Fibroblast of lung (primary cell): ENCODE data around the gene HOXA13. TPM values are rescaled to one million over a fixed set of nuclear protein-coding genes. Genes with fewer than 3 reads are reported as not detected.

Experiments
- DNase-seq, 2 donors: peaks; one replicate each; pipeline versions ENCODE4 v3.0.0 to v3.0.0-alpha.2; 2010; ENCODE audit warnings: low read depth in 2 of 2
- H2AFZ ChIP-seq: 2 replicates; pipeline ENCODE4 v1.5.1; 2012; ENCODE audit warnings: low read length, control low read depth, inconsistent platforms
- H3K27ac ChIP-seq: 2 replicates; pipeline ENCODE4 v1.5.1; 2011; ENCODE audit warnings: low read length, control low read depth; ENCODE audit not compliant: insufficient read depth
- H3K27me3 ChIP-seq: 2 replicates; pipeline ENCODE4 v1.5.1; 2011; ENCODE audit warnings: mild to moderate bottlenecking, low read length; ENCODE audit not compliant: control insufficient read depth, insufficient read depth
- H3K36me3 ChIP-seq: 2 replicates; pipeline ENCODE4 v1.5.1; 2011; ENCODE audit warnings: low read length; ENCODE audit not compliant: control insufficient read depth, insufficient read depth
- H3K4me1 ChIP-seq: 2 replicates; pipeline ENCODE4 v1.5.1; 2011; ENCODE audit warnings: low read length; ENCODE audit not compliant: control insufficient read depth, insufficient read depth; ENCODE audit errors: extremely low read depth
- H3K4me2 ChIP-seq: 2 replicates; pipeline ENCODE4 v1.5.1; 2011; ENCODE audit warnings: low read length, control low read depth; ENCODE audit not compliant: insufficient read depth; ENCODE audit errors: extremely low read depth
- H3K4me3 ChIP-seq, 4 experiments: fragments of 200-600 bp in 1 of 4; sonication (generic) in 1 of 4; replicated peaks in 1 of 4; 2 replicates each; pipeline ENCODE4 v1.5.1; 2011 to 2016; ENCODE audit warnings: low read length in 4 of 4, low read depth in 3 of 4, mild to moderate bottlenecking in 3 of 4, control low read depth in 2 of 4, inconsistent platforms in 1 of 4, mixed read lengths in 1 of 4; ENCODE audit not compliant: insufficient read depth in 1 of 4; ENCODE audit errors: control extremely low read depth in 1 of 4
- H3K79me2 ChIP-seq: 2 replicates; pipeline ENCODE4 v1.5.1; 2012; ENCODE audit warnings: mild to moderate bottlenecking, low read length, inconsistent platforms; ENCODE audit not compliant: control insufficient read depth, insufficient read depth
- H3K9ac ChIP-seq: 2 replicates; pipeline ENCODE4 v1.5.1; 2011; ENCODE audit warnings: mild to moderate bottlenecking, low read length, control low read depth; ENCODE audit not compliant: insufficient read depth
- H3K9me3 ChIP-seq: 2 replicates; pipeline ENCODE4 v1.5.1; 2012; ENCODE audit warnings: low read depth, low read length; ENCODE audit not compliant: control insufficient read depth, insufficient read depth
- H4K20me1 ChIP-seq: 2 replicates; pipeline ENCODE4 v1.5.1; 2011; ENCODE audit warnings: low read length; ENCODE audit not compliant: control insufficient read depth, insufficient read depth; ENCODE audit errors: extremely low read depth
- CTCF ChIP-seq, 2 donors: IDR thresholded peaks in 1 of 2; conservative IDR thresholded peaks in 1 of 2; 1 replicate in 1 of 2; 2 replicates in 1 of 2; pipeline ENCODE4 v1.5.1; 2011 to 2012; ENCODE audit warnings: low read length in 2 of 2, control low read depth in 1 of 2, inconsistent platforms in 1 of 2, low read depth in 1 of 2, mild to moderate bottlenecking in 1 of 2
- EZH2 ChIP-seq: IDR thresholded peaks from 2 replicates; pipeline ENCODE4 v1.5.1; 2012; ENCODE audit warnings: low read length, control low read depth, mild to moderate bottlenecking; ENCODE audit errors: missing control alignments
- polyA plus RNA-seq, 2 donors: library from polyadenylated mRNA; depleted of rRNA in 1 of 2; stranded (reverse) in 1 of 2; unstranded in 1 of 2; fragments of >200 nt; gene quantifications; 2 replicates each; pipeline ENCODE4 v1.2.1, GENCODE V29; 2011 to 2012; ENCODE audit warnings: missing spikeins in 1 of 2
- total RNA-seq: library from RNA; depleted of rRNA; stranded (reverse); fragments of >200 nt; gene quantifications from 2 replicates; pipeline ENCODE4 v1.2.1, GENCODE V29; 2014

Gene HOXA13
- total and polyA plus RNA-seq, 2 donors (not counting 1 experiment from before 2014, with no cell fraction given), result not detected

DNA sequence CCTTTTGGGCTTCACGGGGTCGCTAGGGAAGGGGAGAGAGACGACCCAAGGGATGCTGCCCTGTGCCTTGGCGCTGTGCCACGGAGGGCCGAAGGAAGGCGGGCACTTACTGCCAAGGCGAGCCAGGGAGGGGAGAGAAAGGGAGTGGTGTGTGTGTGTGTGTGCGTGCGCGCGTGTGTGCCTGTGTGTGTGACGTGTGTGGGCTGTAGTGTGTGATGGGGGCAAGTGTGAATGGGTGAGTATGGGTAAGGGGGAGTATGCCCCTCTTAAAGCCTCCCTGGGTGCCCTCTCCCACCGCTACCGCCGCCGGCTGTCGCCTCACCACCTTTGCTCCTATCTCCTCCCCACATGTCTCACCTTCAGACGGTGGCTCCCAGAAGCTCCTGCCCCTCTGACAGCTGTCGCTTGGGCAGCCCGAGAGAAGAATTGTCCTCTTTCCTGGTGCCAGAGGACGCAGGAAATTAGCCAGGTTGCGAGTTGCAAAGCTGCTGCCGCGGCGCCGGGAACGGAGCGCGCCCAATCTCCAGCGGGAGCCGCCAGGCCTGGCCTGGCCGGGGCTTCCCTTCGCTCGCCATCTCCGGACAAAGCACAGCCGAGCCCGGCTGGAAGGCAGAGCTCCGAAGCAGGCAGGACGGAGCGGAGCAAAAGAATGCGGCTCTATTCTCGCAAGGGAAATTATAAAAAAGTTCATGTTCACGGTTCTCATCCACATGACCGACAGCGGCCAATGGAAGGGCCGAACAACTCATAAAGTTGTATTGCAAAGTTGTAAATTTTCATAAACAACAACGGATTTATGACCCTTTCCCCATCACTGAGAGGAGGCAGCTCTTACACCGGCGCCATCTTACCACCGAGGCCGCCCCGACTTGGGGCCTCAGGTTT, 47.7 kb downstream of the HOXA13 start, which contains the start of gene HOXA3:
TSS of gene HOXA3 (minus strand) at position 653 of the 885 bp plus-strand sequence. CDS start 41,943 bp downstream, outside the sequence.
- H3K79me2 ChIP-seq, result peaks cover 43% of the 10 kb centered on the region
- peak in 1 of 2 donors; percentile 74 for DNase-seq
- no peaks in the 10 kb centered on the region for H3K9me3 ChIP-seq
- no peaks in the 10 kb centered on the region for H4K20me1 ChIP-seq
- H2AFZ ChIP-seq, result peak within 1 kb of the TSS; percentile 43
- H3K36me3 ChIP-seq, result no peaks in the 10 kb centered on the region
- peak within 1 kb of the TSS; percentile 42 to 61 (median 49) for H3K4me3 ChIP-seq
- H3K27ac ChIP-seq, result peak within 1 kb of the TSS; percentile 81
- H3K4me1 ChIP-seq, result peaks cover 17% of the 10 kb centered on the region
- no peaks in the 10 kb centered on the region for H3K27me3 ChIP-seq
- peak within 1 kb of the TSS; percentile 64 for H3K9ac ChIP-seq
- H3K4me2 ChIP-seq, result peak within 1 kb of the TSS; percentile 90
- TF ChIP-seq EZH2, result no peak
- no peak for TF ChIP-seq CTCF (conservative IDR thresholded peaks at IDR 0.05 in 1 of 2, IDR thresholded peaks at IDR 0.05 in 1 of 2; ENCODE audit: low read depth in 1 of 2, low read length in 2 of 2)

DNA sequence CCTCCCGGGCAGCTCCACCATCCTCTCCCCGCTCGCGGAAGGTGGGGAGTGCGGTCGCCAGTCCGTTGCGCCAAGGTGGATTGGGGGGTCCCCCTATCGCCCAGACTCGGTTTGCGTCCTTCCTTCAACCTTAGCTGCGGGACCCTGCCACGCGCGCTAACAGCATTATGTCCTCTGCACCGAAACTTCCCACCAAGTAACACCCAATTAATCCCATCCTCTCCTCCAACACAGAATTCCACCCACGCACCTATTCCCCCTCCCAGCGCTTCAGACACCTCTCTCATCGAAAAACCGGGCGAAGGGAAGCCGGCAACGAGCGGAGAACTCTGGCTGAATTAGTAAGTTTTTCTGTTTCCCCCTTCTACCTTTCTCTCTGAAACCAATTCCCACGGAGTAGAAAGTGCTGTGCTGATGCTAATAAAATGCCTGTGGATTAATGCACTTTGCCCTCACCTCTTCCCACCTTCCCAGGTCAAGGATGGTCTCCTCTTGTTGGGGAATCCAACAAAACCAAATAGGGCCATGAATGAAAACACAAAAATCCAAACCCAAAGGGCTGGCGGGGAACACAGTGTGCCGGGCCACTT, 48.5 kb downstream of the HOXA13 start:
- no peak for DNase-seq
- H3K4me3 ChIP-seq, result peak overlapping the region; percentile 42 to 61 (median 49)
- H3K4me2 ChIP-seq, result peak overlapping the region; percentile 90
- no peaks in the 10 kb centered on the region for H3K36me3 ChIP-seq
- peak overlapping the region; percentile 81 for H3K27ac ChIP-seq
- H3K4me1 ChIP-seq, result peaks cover 21% of the 10 kb centered on the region
- H2AFZ ChIP-seq, result peak overlapping the region; percentile 18
- H3K9ac ChIP-seq, result peak overlapping the region; percentile 64
- H4K20me1 ChIP-seq, result no peaks in the 10 kb centered on the region
- no peaks in the 10 kb centered on the region for H3K9me3 ChIP-seq
- H3K79me2 ChIP-seq, result peaks cover 50% of the 10 kb centered on the region
- no peaks in the 10 kb centered on the region for H3K27me3 ChIP-seq
- TF ChIP-seq CTCF (conservative IDR thresholded peaks at IDR 0.05 in 1 of 2, IDR thresholded peaks at IDR 0.05 in 1 of 2; ENCODE audit: low read depth in 1 of 2, low read length in 2 of 2), result no peak
- TF ChIP-seq EZH2, result no peak
